HCT116 (cell line): ENCODE data around the gene PDE9A. TPM values are rescaled to one million over a fixed set of nuclear protein-coding genes. Genes with fewer than 3 reads are reported as not detected.

Experiments
- ATAC-seq: fragments of 200-7000 bp; cut with Tn5 transposase; 2 replicates; pipeline ENCODE4 v1.9.1; 2020; ENCODE audit warnings: mild to moderate bottlenecking, moderate library complexity
- BruUV-seq: library from RNA; stranded (reverse); fragments of 400-500 nt; replicated peaks from 2 replicates; lab custom pipeline; 2021; lab: Mats Ljungman, UMichigan
- CTCF ChIA-PET: fragments of 300-600 bp; sonication (Branson Sonifier 250); formaldehyde crosslinking; loops from one replicate; lab custom pipeline; 2021; ENCODE audit warnings: antibody characterized with exemption; lab: Charles Lee
- POLR2A ChIA-PET: fragments of 300-600, 350-600 bp; sonication (Branson Sonifier 250); formaldehyde crosslinking; loops from one replicate; lab custom pipeline; 2021; ENCODE audit warnings: antibody characterized with exemption; lab: Charles Lee
- RAD21 ChIA-PET, 2 experiments: fragments of 300-600 bp; sonication (Branson Sonifier 250); formaldehyde crosslinking; loops; one replicate each; lab custom pipeline; 2023; ENCODE audit warnings: low total read pairs in 2 of 2; ENCODE audit not compliant: uncharacterized antibody in 2 of 2, unreplicated experiment in 2 of 2, low non-redundant PET in 1 of 2; lab: Charles Lee
- DNase-seq: peaks from one replicate; pipeline ENCODE4 v3.0.0-alpha.2; 2010; ENCODE audit warnings: low read depth, low spot score
- H2AFZ ChIP-seq: fragments of 200-600 bp; shearing (Covaris generic), sonication (generic); 2 replicates; pipeline ENCODE4 v1.6.1; 2017; ENCODE audit warnings: low read depth, mixed run types, mixed read lengths, antibody characterized with exemption, low read length; ENCODE audit not compliant: poor library complexity, severe bottlenecking
- H3K27ac ChIP-seq: 2 replicates; pipeline ENCODE4 v1.5.1; 2012; ENCODE audit warnings: low read depth, low read length
- H3K27me3 ChIP-seq: fragments of 200-600 bp; sonication (generic); 2 replicates; pipeline ENCODE4 v1.6.1; 2016; ENCODE audit warnings: mixed run types, low read length, mixed read lengths; ENCODE audit not compliant: insufficient read depth
- H3K36me3 ChIP-seq, 2 experiments: fragments of 200-500 bp in 1 of 2; fragments of 200-600 bp in 1 of 2; sonication (Bioruptor generic) in 1 of 2; sonication (generic) in 1 of 2; 2 replicates each; pipeline versions ENCODE4 v1.5.1 to v1.6.1; 2014 to 2016; ENCODE audit warnings: low read length in 2 of 2, inconsistent platforms in 1 of 2, mixed read lengths in 1 of 2, mixed run types in 1 of 2; ENCODE audit not compliant: insufficient read depth in 2 of 2, control insufficient read depth in 1 of 2
- H3K4me1 ChIP-seq, 2 experiments: fragments of 200-600 bp in 1 of 2; sonication (generic) in 1 of 2; 2 replicates each; pipeline versions ENCODE4 v1.5.1 to v1.6.1; 2012 to 2017; ENCODE audit warnings: low read length in 2 of 2, inconsistent platforms in 1 of 2, mild to moderate bottlenecking in 1 of 2, mixed read lengths in 1 of 2, mixed run types in 1 of 2, moderate library complexity in 1 of 2; ENCODE audit not compliant: insufficient read depth in 2 of 2, control insufficient read depth in 1 of 2
- H3K4me2 ChIP-seq: fragments of 200-600 bp; sonication (generic); 2 replicates; pipeline ENCODE4 v1.6.1; 2017; ENCODE audit warnings: mixed run types, low read length, mixed read lengths
- H3K4me3 ChIP-seq, 2 experiments: fragments of 200-600 bp in 1 of 2; sonication (generic) in 1 of 2; replicated peaks in 1 of 2; 2 replicates each; pipeline ENCODE4 v1.5.1; 2011 to 2016; ENCODE audit warnings: low read length in 2 of 2, control low read depth in 1 of 2, low read depth in 1 of 2, mild to moderate bottlenecking in 1 of 2, mixed read lengths in 1 of 2, mixed run types in 1 of 2
- H3K79me2 ChIP-seq: fragments of 200-600 bp; sonication (generic); 2 replicates; pipeline ENCODE4 v1.6.1; 2017; ENCODE audit warnings: mild to moderate bottlenecking, mixed run types, low read length, moderate library complexity, mixed read lengths; ENCODE audit not compliant: insufficient read depth
- H3K9ac ChIP-seq: fragments of 200-600 bp; sonication (generic); 2 replicates; pipeline ENCODE4 v1.6.1; 2016; ENCODE audit warnings: low read length, mixed read lengths
- H3K9me2 ChIP-seq: fragments of 200-600 bp; sonication (generic), shearing (Covaris generic); 2 replicates; pipeline ENCODE4 v1.6.1; 2017; ENCODE audit warnings: mixed run types, mild to moderate bottlenecking, moderate library complexity; ENCODE audit not compliant: insufficient read depth
- H3K9me3 ChIP-seq, 2 experiments: fragments of 200-500 bp in 1 of 2; fragments of 200-600 bp in 1 of 2; sonication (Bioruptor generic) in 1 of 2; sonication (generic) in 1 of 2; 2 replicates each; pipeline ENCODE4 v1.6.1; 2014 to 2017; ENCODE audit warnings: low read length in 2 of 2, mixed read lengths in 2 of 2, inconsistent platforms in 1 of 2, low read depth in 1 of 2, mild to moderate bottlenecking in 1 of 2, mixed run types in 1 of 2, moderate library complexity in 1 of 2; ENCODE audit not compliant: control insufficient read depth in 1 of 2, insufficient read depth in 1 of 2
- H4K20me1 ChIP-seq: fragments of 200-600 bp; sonication (generic), shearing (Covaris generic); 2 replicates; pipeline ENCODE4 v1.6.1; 2017; ENCODE audit warnings: mixed run types, mild to moderate bottlenecking, moderate library complexity; ENCODE audit not compliant: insufficient read depth
- CBX3 ChIP-seq: IDR thresholded peaks from 2 replicates; pipeline ENCODE4 v1.6.1; 2012; ENCODE audit warnings: low read depth
- CEBPB ChIP-seq: IDR thresholded peaks from 2 replicates; pipeline ENCODE4 v1.6.1; 2012; ENCODE audit warnings: low read depth
- CTCF ChIP-seq, 3 experiments: fragments of 200-600 bp in 1 of 3; sonication (generic) in 1 of 3; IDR thresholded peaks in 2 of 3; conservative IDR thresholded peaks in 1 of 3; 2 replicates each; pipeline ENCODE4 v1.5.1; 2012 to 2017; ENCODE audit warnings: low read depth in 2 of 3, low read length in 2 of 3, antibody characterized with exemption in 1 of 3, borderline replicate concordance in 1 of 3, control low read depth in 1 of 3, mild to moderate bottlenecking in 1 of 3, mixed read lengths in 1 of 3, mixed run types in 1 of 3, moderate library complexity in 1 of 3; ENCODE audit not compliant: insufficient read depth in 1 of 3
- EZH2phosphoT487 ChIP-seq: fragments of 200-600 bp; IDR thresholded peaks from 2 replicates; pipeline ENCODE4 v1.6.1; 2018; ENCODE audit warnings: antibody characterized with exemption, borderline replicate concordance
- JUND ChIP-seq: IDR thresholded peaks from 2 replicates; pipeline ENCODE4 v1.6.1; 2012
- MAX ChIP-seq: IDR thresholded peaks from 2 replicates; pipeline ENCODE4 v1.6.1; 2012
- POLR2A ChIP-seq: IDR thresholded peaks from 2 replicates; pipeline ENCODE4 v1.7.0; 2011; ENCODE audit warnings: borderline replicate concordance; ENCODE audit not compliant: insufficient read depth, insufficient read length; ENCODE audit errors: extremely low read depth
- POLR2AphosphoS5 ChIP-seq: IDR thresholded peaks from 2 replicates; pipeline ENCODE4 v1.6.1; 2011; ENCODE audit warnings: mild to moderate bottlenecking, low read depth, low read length, moderate library complexity
- REST ChIP-seq: IDR thresholded peaks from 2 replicates; pipeline ENCODE4 v1.6.1; 2012; ENCODE audit warnings: low read depth
- SP1 ChIP-seq: IDR thresholded peaks from 2 replicates; pipeline ENCODE4 v1.6.1; 2012; ENCODE audit warnings: low read depth
- SRF ChIP-seq: IDR thresholded peaks from 2 replicates; pipeline ENCODE4 v1.6.1; 2012; ENCODE audit warnings: low read depth
- YY1 ChIP-seq: IDR thresholded peaks from 2 replicates; pipeline ENCODE4 v1.6.1; 2011; ENCODE audit warnings: low read length, low read depth, moderate library complexity, mild to moderate bottlenecking; ENCODE audit not compliant: insufficient replicate concordance; ENCODE audit errors: extremely low read depth
- ZBTB33 ChIP-seq: IDR thresholded peaks from 2 replicates; pipeline ENCODE4 v1.6.1; 2011; ENCODE audit warnings: mild to moderate bottlenecking, low read length, moderate library complexity; ENCODE audit not compliant: insufficient replicate concordance; ENCODE audit errors: extremely low read depth
- ZFX ChIP-seq: fragments of 450-650 bp; IDR thresholded peaks from 2 replicates; pipeline ENCODE4 v1.6.1; 2017
- ZNF274 ChIP-seq: fragments of 200-500 bp; sonication (Bioruptor generic); IDR thresholded peaks from 2 replicates; pipeline ENCODE4 v1.6.1; 2014; ENCODE audit warnings: mild to moderate bottlenecking, low read depth, low read length, inconsistent platforms
- intact Hi-C: fragments of 100-400 bp; cut with micrococcal nuclease; formaldehyde crosslinking; loops from 2 replicates; pipeline ENCODE4 v1.10.0; 2022
- total RNA-seq: library from RNA; stranded (reverse); gene quantifications from one replicate; pipeline ENCODE4 v1.2.1, GENCODE V29; 2021; ENCODE audit not compliant: unreplicated experiment

Gene PDE9A
- total RNA-seq, 1 experiment from 2014 or later, result 31.4 TPM

- peaks cover 1 to 5% of the 10 kb centered on the region in 2 experiments; a peak in 2 of 4 replicates for H3K36me3 ChIP-seq
- DNase-seq (no peak), ATAC-seq (no peak)
- peaks cover 25 to 28% of the 10 kb centered on the region in 2 experiments; a peak in 3 of 4 replicates for H3K4me1 ChIP-seq
- H4K20me1 ChIP-seq, result no peaks in the 10 kb centered on the region
- H3K4me2 ChIP-seq, result no peak overlapping the region
- ChIA-PET CTCF (no interaction called here), POLR2A (no interaction called here), RAD21 (no interaction called here)
- H3K9ac ChIP-seq, result no peak overlapping the region
- H3K27me3 ChIP-seq, result no peaks in the 10 kb centered on the region
- H3K4me3 ChIP-seq, result no peak overlapping the region
- H3K9me3 ChIP-seq, result no peaks in the 10 kb centered on the region
- no peaks in the 10 kb centered on the region; the same call in 1 of the 2 replicates for H3K79me2 ChIP-seq
- no TSS peak for BruUV-seq
- intact Hi-C loops, result no loop called here
- H3K9me2 ChIP-seq, result no peaks in the 10 kb centered on the region
- no peak overlapping the region; the same call in 1 of the 2 replicates for H3K27ac ChIP-seq
- TF ChIP-seq YY1 (no peak), SP1 (no peak), REST (no peak), EZH2phosphoT487 (no peak), ZFX (no peak), CTCF (IDR thresholded peaks at IDR 0.05 in 2 of 3, conservative IDR thresholded peaks at IDR 0.05 in 1 of 3; ENCODE audit: borderline replicate concordance in 1 of 3, insufficient read depth in 1 of 3, low read depth in 2 of 3, low read length in 2 of 3) (no peak), MAX (no peak), POLR2AphosphoS5 (no peak), CBX3 (no peak), SRF (no peak), ZBTB33 (no peak), POLR2A (no peak), CEBPB (no peak), ZNF274 (no peak), JUND (no peak)
- TF ChIP-seq, all 23 proteins: peak for 0
- H2AFZ ChIP-seq, result no peak overlapping the region
Measured at GRCh38 chr21:42665484-42665883, 12.1 kb downstream of the PDE9A start.
